DMS153 treated with DMSO at 0.1 percent for 48 hours (cell line): ENCODE data around the gene HIRIP3.

ENCODE experiments used
- DNase-seq: peaks from one replicate; lab custom pipeline; 2025; ENCODE audit not compliant: unreplicated experiment; lab: John Stamatoyannopoulos, UW

Gene HIRIP3

DNA sequence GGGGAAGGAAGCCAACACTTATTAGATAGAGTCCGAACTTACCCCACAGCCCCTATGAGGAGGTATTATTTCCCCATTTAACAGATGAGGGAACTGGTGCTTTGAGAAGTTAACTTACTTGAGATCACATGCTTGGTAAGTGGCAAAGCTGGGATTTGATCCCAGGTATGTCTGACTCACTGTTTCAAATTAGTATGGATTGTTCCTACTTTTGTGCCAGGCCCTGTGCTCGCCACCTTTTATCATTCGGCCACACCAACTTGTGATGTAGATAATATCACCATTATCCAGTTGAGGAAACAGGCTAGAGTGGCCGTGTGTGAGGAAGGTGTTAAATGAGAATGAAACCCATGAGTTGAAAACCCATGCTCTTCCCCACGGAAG lies 10.7 kb downstream of the HIRIP3 start:
- no peak for DNase-seq

- DNase-seq = no peak
These were observed 11.2 kb downstream of the HIRIP3 start for GRCh38 chr16:29984137-29984763.

- no peak for DNase-seq
These were observed 11.8 kb downstream of the HIRIP3 start for GRCh38 chr16:29983420-29984136.

GRCh38 chr16:29982560-29983419 lies 12.6 kb downstream of the HIRIP3 start:
- DNase-seq = no peak

- DNase-seq = no peak
These were observed 16.7 kb downstream of the HIRIP3 start for GRCh38 chr16:29978564-29979270.

GRCh38 chr16:29978081-29978480 lies 17.3 kb downstream of the HIRIP3 start:
- no peak for DNase-seq

GRCh38 chr16:29977063-29977825 lies 18.2 kb downstream of the HIRIP3 start:
- DNase-seq = no peak

GRCh38 chr16:29975811-29976511 lies 19.5 kb downstream of the HIRIP3 start:
- no peak for DNase-seq

GRCh38 chr16:29975134-29975538 lies 20.3 kb downstream of the HIRIP3 start:
- DNase-seq = no peak

DNA sequence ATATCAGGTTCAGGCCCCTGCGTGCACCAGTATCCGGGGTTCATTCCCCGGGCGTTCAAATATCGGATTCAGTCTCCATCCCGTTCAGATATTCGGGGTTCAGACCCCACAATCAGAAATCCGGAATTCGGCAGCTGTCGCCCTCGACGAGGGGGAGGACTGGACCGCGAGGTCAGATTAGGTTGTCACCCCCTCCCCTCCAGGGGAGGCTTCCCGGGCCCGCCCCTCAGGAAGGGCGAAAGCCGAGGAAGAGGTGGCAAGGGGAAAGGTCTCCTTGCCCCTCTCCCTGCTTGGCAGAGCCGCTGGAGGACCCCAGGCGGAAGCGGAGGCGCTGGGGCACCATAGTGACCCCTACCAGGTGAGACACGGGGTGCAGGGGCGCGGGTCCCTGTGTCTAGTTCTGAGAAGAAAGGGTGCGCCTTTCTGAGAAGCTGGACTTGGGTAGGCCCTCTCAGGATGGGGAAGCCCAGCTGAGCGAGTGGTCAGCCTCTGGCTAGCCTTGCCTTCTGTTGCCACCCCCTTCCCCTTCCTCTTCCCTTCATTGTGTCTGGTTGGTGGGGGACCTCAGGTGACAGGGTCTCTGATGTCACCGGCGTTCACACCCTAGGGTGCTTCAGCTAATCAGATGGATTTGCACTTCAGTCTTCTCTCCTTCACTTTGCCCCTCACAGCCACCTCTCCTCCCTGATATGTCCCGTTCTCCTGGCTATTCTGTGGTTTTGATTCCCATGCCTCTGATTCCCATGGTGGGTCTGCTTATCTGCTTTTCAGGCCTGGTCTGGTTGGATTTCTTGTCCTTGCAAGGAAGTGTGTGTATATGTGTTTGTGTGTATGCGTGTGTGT lies 20.9 kb downstream of the HIRIP3 start:
- DNase-seq = no peak

DNA sequence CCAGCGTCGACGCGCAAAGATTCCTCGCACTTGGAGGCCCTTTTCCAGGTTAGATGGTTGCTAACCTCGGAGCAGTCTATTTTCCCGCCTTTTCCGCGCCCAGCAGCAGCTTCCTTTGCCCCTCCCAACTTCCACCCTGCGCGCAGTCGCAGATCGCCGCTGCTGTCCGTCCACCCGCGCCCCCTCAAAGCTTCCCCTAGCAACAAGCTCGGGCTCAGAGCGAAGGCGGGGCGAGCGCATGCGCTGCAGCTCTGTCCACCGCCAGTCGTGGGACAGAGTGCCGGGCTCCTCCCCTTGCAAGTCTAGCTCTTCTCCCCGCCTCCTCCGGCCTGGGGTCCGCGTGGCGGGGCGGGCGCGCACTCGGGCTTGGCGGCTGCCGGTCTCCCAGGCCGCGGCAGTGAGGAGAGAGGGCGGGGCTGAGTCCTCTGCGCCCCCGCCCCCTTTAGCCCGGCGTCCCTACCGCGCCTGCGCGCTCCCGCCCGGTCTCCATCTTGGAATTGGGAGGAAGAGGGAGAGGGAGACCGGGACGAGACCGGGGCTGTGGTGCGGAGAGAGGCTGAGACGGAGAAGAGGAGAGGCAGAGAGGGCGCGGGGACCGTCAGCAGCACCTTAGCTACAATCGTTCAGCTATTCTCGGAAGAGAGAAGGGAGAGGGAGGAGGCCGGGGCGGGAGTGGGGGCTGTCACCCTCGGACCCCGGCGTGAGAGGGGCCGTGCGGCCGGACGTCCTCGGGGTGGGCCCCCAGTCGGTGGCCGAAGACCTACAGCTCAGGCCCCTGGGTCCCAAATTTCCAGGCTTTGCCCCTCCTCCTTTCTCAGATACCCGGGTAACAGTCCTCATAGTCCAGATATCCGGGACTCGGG lies 21.8 kb downstream of the HIRIP3 start, which contains the start of gene TAOK2:
TSS of gene TAOK2 (plus strand) at position 485 of the 863 bp plus-strand sequence. CDS start 3,905 bp downstream, outside the sequence.
- peak; percentile 99 for DNase-seq

- no peak for DNase-seq
These were observed 22.4 kb downstream of the HIRIP3 start for GRCh38 chr16:29972992-29973383.

GRCh38 chr16:29972500-29972899 lies 22.9 kb downstream of the HIRIP3 start:
- DNase-seq = no peak

DNA sequence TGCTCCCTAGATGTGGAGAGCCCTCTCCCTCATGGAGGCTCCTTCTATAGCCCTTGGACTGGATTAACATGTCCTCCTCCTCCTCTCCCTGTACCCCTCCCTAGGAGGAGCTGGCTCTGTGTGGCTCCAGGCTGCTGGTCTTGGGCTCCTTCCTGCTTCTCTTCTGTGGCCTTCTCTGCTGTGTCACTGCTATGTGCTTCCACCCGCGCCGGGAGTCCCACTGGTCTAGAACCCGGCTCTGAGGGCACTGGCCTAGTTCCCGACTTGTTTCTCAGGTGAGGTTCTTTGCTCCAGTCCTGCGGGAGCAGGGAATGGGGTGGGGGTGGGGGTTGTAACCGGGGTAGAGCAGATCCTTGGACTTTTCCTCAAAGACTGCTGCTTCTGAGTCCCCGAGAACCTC lies 24.1 kb downstream of the HIRIP3 start:
- no peak for DNase-seq

- no peak for DNase-seq
These were observed 27.2 kb downstream of the HIRIP3 start for GRCh38 chr16:29968205-29968604.

DNA sequence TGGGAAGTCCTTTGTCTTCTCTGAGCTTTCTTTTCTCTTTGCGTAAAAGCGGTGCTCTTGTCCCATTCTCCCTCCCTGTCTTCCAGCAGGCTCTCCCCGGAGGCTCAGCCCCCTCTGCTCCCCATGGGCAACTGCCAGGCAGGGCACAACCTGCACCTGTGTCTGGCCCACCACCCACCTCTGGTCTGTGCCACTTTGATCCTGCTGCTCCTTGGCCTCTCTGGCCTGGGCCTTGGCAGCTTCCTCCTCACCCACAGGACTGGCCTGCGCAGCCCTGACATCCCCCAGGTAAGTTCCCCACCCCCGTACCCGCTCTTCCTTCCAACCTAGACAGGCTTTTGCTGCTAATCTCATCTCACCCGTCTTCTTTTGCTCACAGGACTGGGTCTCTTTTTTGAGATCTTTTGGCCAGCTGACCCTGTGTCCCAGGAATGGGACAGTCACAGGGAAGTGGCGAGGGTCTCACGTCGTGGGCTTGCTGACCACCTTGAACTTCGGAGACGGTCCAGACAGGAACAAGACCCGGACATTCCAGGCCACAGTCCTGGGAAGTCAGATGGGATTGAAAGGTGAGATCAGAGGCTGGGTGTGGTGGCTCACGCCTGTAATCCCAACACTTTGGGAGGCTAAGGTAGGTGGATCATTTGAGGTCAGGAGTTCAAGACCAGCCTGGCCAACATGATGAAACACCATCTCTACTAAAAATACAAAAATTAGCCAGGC lies 32.2 kb downstream of the HIRIP3 start:
- DNase-seq = no peak

DNA sequence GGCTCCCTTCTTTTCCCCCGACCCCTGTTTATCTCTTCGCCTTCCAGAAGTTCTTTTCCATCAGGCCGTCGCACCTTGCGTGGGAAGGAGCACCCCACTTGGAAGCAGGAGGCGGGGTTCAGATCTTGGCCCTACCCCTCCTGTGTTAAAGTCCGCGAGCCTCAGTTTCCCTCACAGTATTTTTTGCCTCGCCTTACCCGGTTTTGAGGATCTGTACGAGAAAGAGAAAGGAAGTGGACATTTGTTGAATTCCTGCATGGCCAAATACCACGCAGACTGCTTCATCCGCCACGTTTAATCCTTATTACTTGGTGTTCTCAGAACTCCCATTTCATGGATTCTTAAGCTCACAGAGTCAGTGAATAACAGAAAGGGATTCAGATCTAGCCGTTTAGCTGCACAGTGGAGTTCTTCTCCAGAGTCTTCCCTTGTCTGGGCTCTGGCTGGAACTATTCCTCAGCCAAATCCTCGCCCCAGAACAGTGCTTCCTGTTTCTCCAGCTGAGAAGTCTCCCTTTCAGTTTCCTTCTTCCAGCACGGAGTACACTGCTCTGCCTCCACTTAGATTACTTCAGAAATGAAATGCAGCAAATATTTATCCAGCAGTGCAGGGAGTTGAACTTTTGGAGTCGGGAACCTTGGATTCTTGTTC lies 32.9 kb downstream of the HIRIP3 start:
- DNase-seq = no peak
